Measurements from ENCODE around the gene CAMK2B.

Gene CAMK2B

DNA sequence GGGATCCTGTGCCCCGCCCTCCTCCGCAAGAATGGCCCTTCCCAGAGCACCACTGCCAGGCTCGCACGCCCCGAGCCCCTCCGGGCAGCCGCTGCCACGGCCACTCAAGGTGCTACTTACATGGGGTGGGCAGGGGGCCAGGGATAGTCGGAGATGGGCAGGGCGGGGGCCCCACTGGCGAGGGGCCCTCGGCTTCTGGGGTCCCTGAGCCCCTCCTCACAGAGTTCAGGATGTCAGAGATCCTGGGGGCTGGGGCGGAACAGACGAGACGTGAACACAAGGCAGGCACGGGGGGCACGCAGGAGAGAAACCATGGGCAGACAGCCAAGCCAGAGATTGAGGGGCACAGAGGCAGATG is 99.0 kb downstream of the CAMK2B start:
- H3K4me3 ChIP-seq (ENCODE audit: low read depth, low read length) = no peak overlapping the region
- H3K36me3 ChIP-seq (replicated peaks) = no peaks in the 10 kb centered on the region
- TF ChIP-seq, protein P1, sequence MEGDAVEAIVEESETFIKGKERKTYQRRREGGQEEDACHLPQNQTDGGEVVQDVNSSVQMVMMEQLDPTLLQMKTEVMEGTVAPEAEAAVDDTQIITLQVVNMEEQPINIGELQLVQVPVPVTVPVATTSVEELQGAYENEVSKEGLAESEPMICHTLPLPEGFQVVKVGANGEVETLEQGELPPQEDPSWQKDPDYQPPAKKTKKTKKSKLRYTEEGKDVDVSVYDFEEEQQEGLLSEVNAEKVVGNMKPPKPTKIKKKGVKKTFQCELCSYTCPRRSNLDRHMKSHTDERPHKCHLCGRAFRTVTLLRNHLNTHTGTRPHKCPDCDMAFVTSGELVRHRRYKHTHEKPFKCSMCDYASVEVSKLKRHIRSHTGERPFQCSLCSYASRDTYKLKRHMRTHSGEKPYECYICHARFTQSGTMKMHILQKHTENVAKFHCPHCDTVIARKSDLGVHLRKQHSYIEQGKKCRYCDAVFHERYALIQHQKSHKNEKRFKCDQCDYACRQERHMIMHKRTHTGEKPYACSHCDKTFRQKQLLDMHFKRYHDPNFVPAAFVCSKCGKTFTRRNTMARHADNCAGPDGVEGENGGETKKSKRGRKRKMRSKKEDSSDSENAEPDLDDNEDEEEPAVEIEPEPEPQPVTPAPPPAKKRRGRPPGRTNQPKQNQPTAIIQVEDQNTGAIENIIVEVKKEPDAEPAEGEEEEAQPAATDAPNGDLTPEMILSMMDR (IDR thresholded peaks at IDR 0.05; ENCODE audit: low read depth, low read length, missing control alignments) = no peak
- no peak for DNase-seq
- in situ Hi-C loops (cut with HindIII; ENCODE audit: low pct_ligation_motif_present, low sequenced_read_pairs) = loop anchor here (25.0 kb wide), 1 partner anchor 261 kb away; the partner anchor contains the start of gene NUDCD3
- H3K27ac ChIP-seq = no peak overlapping the region
- H3K27me3 ChIP-seq (replicated peaks) = peaks cover 12% of the 10 kb centered on the region

DNA sequence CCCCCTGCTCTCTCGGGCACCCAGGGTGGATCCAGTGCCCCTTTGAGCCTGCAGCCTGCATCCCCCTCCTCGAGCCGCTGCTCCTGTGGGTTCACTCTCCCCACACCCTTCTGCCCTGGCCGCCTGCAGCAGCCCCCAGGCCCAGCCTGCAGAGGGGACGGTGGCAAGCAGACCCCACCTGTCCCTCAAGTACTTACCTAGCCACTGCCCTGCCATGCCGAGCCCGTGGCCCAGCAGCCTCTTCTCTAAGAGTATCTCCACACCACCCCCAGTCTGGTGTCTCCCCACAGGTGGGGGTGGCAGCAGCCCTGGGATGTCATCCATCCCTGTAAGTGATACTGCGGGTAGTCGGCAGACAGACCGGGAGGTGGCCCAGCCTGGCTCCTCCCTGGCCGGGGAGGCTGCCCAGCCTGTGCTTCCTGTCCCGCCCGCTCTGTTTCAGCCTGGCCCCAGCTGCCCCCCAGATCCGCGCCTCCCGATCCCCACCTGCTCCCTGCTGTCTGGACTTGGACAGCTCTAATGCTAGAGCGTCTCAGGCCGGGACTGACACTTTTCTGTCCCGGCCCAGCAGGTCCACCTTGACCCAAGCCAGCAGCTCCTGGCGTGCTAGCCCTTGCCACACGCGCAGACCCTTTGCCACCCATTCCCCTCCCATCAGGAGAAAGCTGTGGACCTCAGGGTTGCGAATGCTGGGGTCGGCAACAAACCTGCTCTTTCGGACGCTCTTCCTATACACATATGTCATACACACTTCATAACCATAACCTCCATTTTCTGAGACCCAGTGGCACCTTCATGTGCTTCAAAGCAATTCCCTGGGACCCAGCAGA is 99.6 kb downstream of the CAMK2B start:
- in situ Hi-C loops (cut with HindIII; ENCODE audit: low pct_ligation_motif_present, low sequenced_read_pairs) = loop anchor here (25.0 kb wide), 1 partner anchor 262 kb away; the partner anchor contains the start of gene NUDCD3
- no peak overlapping the region for H3K4me3 ChIP-seq (ENCODE audit: low read depth, low read length)
- TF ChIP-seq, protein P1 (IDR thresholded peaks at IDR 0.05; ENCODE audit: low read depth, low read length, missing control alignments) = no peak
- no peak overlapping the region for H3K27ac ChIP-seq
- no peaks in the 10 kb centered on the region for H3K36me3 ChIP-seq (replicated peaks)
- DNase-seq = no peak
- H3K27me3 ChIP-seq (replicated peaks) = peaks cover 12% of the 10 kb centered on the region

GRCh38 chr7:44224974-44225565 is 100.3 kb downstream of the CAMK2B start:
- Histone ChIP-seq H3K27ac (no peak overlapping the region), H3K36me3 (replicated peaks) (no peaks in the 10 kb centered on the region), H3K4me3 (ENCODE audit: low read depth, low read length) (no peak overlapping the region), H3K27me3 (replicated peaks) (peaks cover 12% of the 10 kb centered on the region)
- in situ Hi-C loops (cut with HindIII; ENCODE audit: low pct_ligation_motif_present, low sequenced_read_pairs) = loop anchor here (25.0 kb wide), 1 partner anchor 262 kb away; the partner anchor contains the start of gene NUDCD3
- TF ChIP-seq, protein P1 (IDR thresholded peaks at IDR 0.05; ENCODE audit: low read depth, low read length, missing control alignments) = no peak
- no peak for DNase-seq

- no peak for DNase-seq
- H3K36me3 ChIP-seq (replicated peaks) = no peaks in the 10 kb centered on the region
- no peak overlapping the region for H3K27ac ChIP-seq
- no peak overlapping the region for H3K4me3 ChIP-seq (ENCODE audit: low read depth, low read length)
- TF ChIP-seq, protein P1 (IDR thresholded peaks at IDR 0.05; ENCODE audit: low read depth, low read length, missing control alignments) = no peak
- in situ Hi-C loops (cut with HindIII; ENCODE audit: low pct_ligation_motif_present, low sequenced_read_pairs) = no loop called here
- H3K27me3 ChIP-seq (replicated peaks) = peaks cover 12% of the 10 kb centered on the region
Observed at GRCh38 chr7:44224080-44224973, 101.1 kb downstream of the CAMK2B start.

DNA sequence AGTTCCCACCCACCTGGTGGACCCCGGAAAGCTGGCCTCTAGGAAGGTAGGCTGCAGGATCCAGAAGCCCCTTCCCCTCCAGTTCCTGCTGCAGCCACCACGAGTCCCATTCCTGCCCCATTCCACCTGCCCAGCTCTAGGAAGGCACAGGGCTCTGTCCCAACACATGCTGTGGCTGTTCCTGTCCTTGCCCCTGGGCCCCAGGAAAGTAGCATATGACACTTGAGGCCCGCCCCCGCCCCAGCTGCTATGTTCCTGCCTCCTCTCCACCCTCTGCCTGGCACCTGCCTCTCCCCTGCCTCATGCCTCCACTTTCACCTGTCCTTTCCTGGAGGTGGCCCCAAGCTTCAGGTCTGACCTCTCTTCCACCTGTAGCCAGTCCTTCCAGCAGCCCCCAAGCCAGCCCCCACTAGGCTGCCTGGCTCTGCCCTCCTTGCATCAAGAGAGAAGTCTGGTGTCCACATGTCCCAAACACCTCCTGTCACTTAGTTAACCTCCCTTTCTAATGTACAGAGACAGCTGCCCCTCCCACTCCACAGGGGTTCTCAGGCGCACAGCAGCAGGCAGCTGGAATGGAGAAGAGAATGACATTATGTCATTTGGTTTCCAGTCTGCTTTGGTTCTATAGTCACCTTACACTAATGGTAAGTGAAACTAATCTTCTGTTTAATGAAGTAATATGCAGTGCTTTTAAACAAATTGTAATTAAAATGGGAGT is 101.9 kb downstream of the CAMK2B start:
- TF ChIP-seq, protein P1 (IDR thresholded peaks at IDR 0.05; ENCODE audit: low read depth, low read length, missing control alignments) = no peak
- no peak overlapping the region for H3K4me3 ChIP-seq (ENCODE audit: low read depth, low read length)
- no peak for DNase-seq
- peaks cover 12% of the 10 kb centered on the region for H3K27me3 ChIP-seq (replicated peaks)
- H3K36me3 ChIP-seq (replicated peaks) = no peaks in the 10 kb centered on the region
- in situ Hi-C loops (cut with HindIII; ENCODE audit: low pct_ligation_motif_present, low sequenced_read_pairs) = no loop called here
- H3K27ac ChIP-seq = no peak overlapping the region

Measured in brain microvascular endothelial cell (primary cell).